Activated gamma-delta T cell (primary cell): ENCODE results near the gene SMYD3.
"Not testable (repeated sequence)": the region's sequence is repeated elsewhere in the genome, so short reads cannot be mapped to it uniquely, and the experiment has no call there.

Experiments used
- DNase-seq: peaks from one replicate; lab custom pipeline; 2025; lab: John Stamatoyannopoulos, UW

The SMYD3 gene

GRCh38 chr1:246355411-246356230 is 151.5 kb downstream of the SMYD3 start:
- no peak for DNase-seq

GRCh38 chr1:246351721-246352120 is 155.4 kb downstream of the SMYD3 start:
- DNase-seq = no peak

GRCh38 chr1:246350745-246351144 is 156.3 kb downstream of the SMYD3 start:
- DNase-seq = no peak

GRCh38 chr1:246343937-246344336 is 163.1 kb downstream of the SMYD3 start:
- DNase-seq = no peak

- no peak for DNase-seq
These were observed 163.8 kb downstream of the SMYD3 start for GRCh38 chr1:246343251-246343650.

GRCh38 chr1:246338546-246338945 is 168.5 kb downstream of the SMYD3 start:
- no peak for DNase-seq

GRCh38 chr1:246338098-246338497 is 169.0 kb downstream of the SMYD3 start:
- DNase-seq = no peak

- no peak for DNase-seq
These were observed 171.9 kb downstream of the SMYD3 start for GRCh38 chr1:246335151-246335550.

- DNase-seq = no peak
These were observed 173.2 kb downstream of the SMYD3 start for GRCh38 chr1:246333855-246334254.

- no peak for DNase-seq
These were observed 175.0 kb downstream of the SMYD3 start for GRCh38 chr1:246332078-246332477.

GRCh38 chr1:246329900-246330299 is 177.2 kb downstream of the SMYD3 start:
- DNase-seq = no peak

GRCh38 chr1:246329292-246329691 is 177.8 kb downstream of the SMYD3 start:
- not testable (repeated sequence) for DNase-seq

GRCh38 chr1:246324711-246325110 is 182.4 kb downstream of the SMYD3 start:
- no peak for DNase-seq

- not testable (repeated sequence) for DNase-seq
These were observed 183.0 kb downstream of the SMYD3 start for GRCh38 chr1:246324033-246324432.

GRCh38 chr1:246320286-246320685 is 186.8 kb downstream of the SMYD3 start:
- no peak for DNase-seq

GRCh38 chr1:246319083-246319714 is 187.9 kb downstream of the SMYD3 start:
- DNase-seq = no peak

GRCh38 chr1:246318622-246319021 is 188.5 kb downstream of the SMYD3 start:
- no peak for DNase-seq

GRCh38 chr1:246318036-246318359 is 189.1 kb downstream of the SMYD3 start:
- no peak for DNase-seq

- DNase-seq = no peak
These were observed 189.6 kb downstream of the SMYD3 start for GRCh38 chr1:246317332-246318035.

GRCh38 chr1:246311461-246311860 is 195.6 kb downstream of the SMYD3 start:
- DNase-seq = no peak

- no peak for DNase-seq
These were observed 197.7 kb downstream of the SMYD3 start for GRCh38 chr1:246309247-246309884.

GRCh38 chr1:246308533-246309075 is 198.5 kb downstream of the SMYD3 start:
- DNase-seq = no peak
